Panc1 (cell line): ENCODE results near the gene MGME1.

ENCODE experiments used
- CTCF ChIP-seq: fragments of 450-650 bp; IDR thresholded peaks from 2 replicates; pipeline ENCODE4 v1.5.1; 2017; ENCODE audit warnings: mild to moderate bottlenecking
- POLR2AphosphoS5 ChIP-seq: IDR thresholded peaks from 2 replicates; pipeline ENCODE4 v1.6.1; 2012; ENCODE audit warnings: mild to moderate bottlenecking, low read depth, low read length, moderate library complexity
- SIN3A ChIP-seq: IDR thresholded peaks from 2 replicates; pipeline ENCODE4 v1.6.1; 2012; ENCODE audit warnings: low read depth, mild to moderate bottlenecking, low read length, moderate library complexity, borderline replicate concordance; ENCODE audit not compliant: insufficient read depth

- TF ChIP-seq CTCF (no peak), POLR2AphosphoS5 (no peak), SIN3A (no peak)
Observed at GRCh38 chr20:17933121-17933520, 35.7 kb upstream of the MGME1 start.
